ENCODE results near the gene STKLD1.

DNA sequence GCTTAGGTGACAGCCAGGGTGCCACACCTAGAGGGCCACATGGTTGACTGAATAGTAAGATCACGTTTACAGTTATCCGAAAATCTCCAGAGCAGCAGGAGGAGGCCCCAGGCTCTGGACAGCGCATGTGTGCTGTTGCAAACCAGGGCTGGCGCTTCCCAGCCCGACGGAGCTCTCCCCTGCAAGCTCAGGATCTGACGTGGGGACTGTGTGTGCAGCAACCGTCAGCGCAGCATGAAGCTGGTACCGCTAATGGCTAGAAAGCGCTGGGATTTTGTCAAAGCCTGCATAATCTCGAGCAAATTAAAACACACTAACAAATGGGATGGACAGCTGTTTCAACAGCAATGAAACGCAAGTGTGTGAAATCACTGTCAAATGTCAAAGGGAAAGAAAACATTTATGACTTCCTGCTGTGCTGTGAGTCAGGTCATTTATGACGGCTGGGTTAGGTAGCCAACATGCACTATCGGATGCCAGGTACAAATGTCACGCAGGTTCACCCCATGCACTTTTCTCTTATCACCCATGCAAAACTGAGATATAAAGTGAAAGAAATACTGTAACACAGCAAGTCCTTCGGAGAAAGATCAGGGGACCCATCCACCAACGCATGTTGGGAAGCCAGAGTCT, 7.8 kb upstream of the STKLD1 start:
- TF ChIP-seq, protein P1, sequence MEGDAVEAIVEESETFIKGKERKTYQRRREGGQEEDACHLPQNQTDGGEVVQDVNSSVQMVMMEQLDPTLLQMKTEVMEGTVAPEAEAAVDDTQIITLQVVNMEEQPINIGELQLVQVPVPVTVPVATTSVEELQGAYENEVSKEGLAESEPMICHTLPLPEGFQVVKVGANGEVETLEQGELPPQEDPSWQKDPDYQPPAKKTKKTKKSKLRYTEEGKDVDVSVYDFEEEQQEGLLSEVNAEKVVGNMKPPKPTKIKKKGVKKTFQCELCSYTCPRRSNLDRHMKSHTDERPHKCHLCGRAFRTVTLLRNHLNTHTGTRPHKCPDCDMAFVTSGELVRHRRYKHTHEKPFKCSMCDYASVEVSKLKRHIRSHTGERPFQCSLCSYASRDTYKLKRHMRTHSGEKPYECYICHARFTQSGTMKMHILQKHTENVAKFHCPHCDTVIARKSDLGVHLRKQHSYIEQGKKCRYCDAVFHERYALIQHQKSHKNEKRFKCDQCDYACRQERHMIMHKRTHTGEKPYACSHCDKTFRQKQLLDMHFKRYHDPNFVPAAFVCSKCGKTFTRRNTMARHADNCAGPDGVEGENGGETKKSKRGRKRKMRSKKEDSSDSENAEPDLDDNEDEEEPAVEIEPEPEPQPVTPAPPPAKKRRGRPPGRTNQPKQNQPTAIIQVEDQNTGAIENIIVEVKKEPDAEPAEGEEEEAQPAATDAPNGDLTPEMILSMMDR (IDR thresholded peaks at IDR 0.05) = no peak
- TF ChIP-seq POLR2A (IDR thresholded peaks at IDR 0.05) (no peak), EP300 (IDR thresholded peaks at IDR 0.05) (no peak), POLR2AphosphoS5 (IDR thresholded peaks at IDR 0.05) (no peak)

All from gastroesophageal sphincter (tissue), 3 donors.